K562 (cell line): ENCODE measurements around the gene HDAC7.

ENCODE experiments used
- CCNT2 ChIP-seq: IDR thresholded peaks from 2 replicates; pipeline ENCODE4 v1.6.1; 2011; ENCODE audit warnings: borderline replicate concordance, low read depth, mild to moderate bottlenecking, moderate library complexity, mixed read lengths, low read length; ENCODE audit not compliant: insufficient read length; ENCODE audit errors: extremely low read depth
- CTCF ChIP-seq, 3 experiments: IDR thresholded peaks in 2 of 3; conservative IDR thresholded peaks in 1 of 3; 2 replicates each; pipeline ENCODE4 v1.5.1; 2011 to 2012; ENCODE audit warnings: low read length in 3 of 3, mild to moderate bottlenecking in 3 of 3, control low read depth in 2 of 3, improper control_type of control experiment in 1 of 3, inconsistent platforms in 1 of 3, low read depth in 1 of 3, mixed read lengths in 1 of 3, moderate library complexity in 1 of 3; ENCODE audit not compliant: insufficient read depth in 2 of 3
- FOXM1 ChIP-seq, 2 experiments: fragments of 450-650 bp in 1 of 2; sonication (generic) in 1 of 2; formaldehyde crosslinking in 1 of 2; IDR thresholded peaks; 2 replicates each; pipeline versions ENCODE4 v1.6.1 to v1.9.0; 2017 to 2022; ENCODE audit warnings: low read depth in 2 of 2, mild to moderate bottlenecking in 2 of 2, missing genetic modification reagents in 1 of 2, moderate library complexity in 1 of 2
- MEF2A ChIP-seq: IDR thresholded peaks from 2 replicates; pipeline ENCODE4 v1.6.1; 2011; ENCODE audit warnings: low read depth, mild to moderate bottlenecking, low read length, moderate library complexity; ENCODE audit not compliant: control insufficient read depth
- NFIX ChIP-seq: fragments of 250-450 bp; sonication (Bioruptor Pico); IDR thresholded peaks from 2 replicates; pipeline ENCODE4 v1.4.0; 2020; ENCODE audit warnings: low read depth, mild to moderate bottlenecking, moderate library complexity
- PHF20 ChIP-seq: fragments of 450-650 bp; IDR thresholded peaks from 2 replicates; pipeline ENCODE4 v1.6.1; 2018; ENCODE audit not compliant: partially characterized antibody
- POLR2A ChIP-seq: fragments of 450-650 bp; conservative IDR thresholded peaks from 2 replicates; pipeline ENCODE4 v1.6.1; 2016
- POLR2AphosphoS5 ChIP-seq: IDR thresholded peaks from 2 replicates; pipeline ENCODE4 v1.6.1; 2011; ENCODE audit warnings: mild to moderate bottlenecking, low read depth, low read length, moderate library complexity; ENCODE audit not compliant: control insufficient read depth, insufficient read depth
- SMARCE1 ChIP-seq: fragments of 450-650 bp; IDR thresholded peaks from 2 replicates; pipeline ENCODE4 v1.7.1; 2016; ENCODE audit warnings: mild to moderate bottlenecking
- SMC3 ChIP-seq: conservative IDR thresholded peaks from 2 replicates; pipeline ENCODE4 v1.6.1; 2011; ENCODE audit warnings: low read depth, low read length, improper control_type of control experiment; ENCODE audit not compliant: insufficient read depth
- SP1 ChIP-seq: sonication (generic); formaldehyde crosslinking; IDR thresholded peaks from 2 replicates; pipeline ENCODE4 v1.8.1; 2022; ENCODE audit warnings: mild to moderate bottlenecking, missing genetic modification reagents
- SRSF7 ChIP-seq: fragments of 200-400 bp; formaldehyde crosslinking; optimal IDR thresholded peaks from 2 replicates; pipeline ENCODE3; 2017; ENCODE audit warnings: mild to moderate bottlenecking, low read depth, low read length
- STAT6 ChIP-seq: sonication (generic); formaldehyde crosslinking; IDR thresholded peaks from 2 replicates; pipeline ENCODE4 v1.8.1; 2023; ENCODE audit warnings: mild to moderate bottlenecking, missing genetic modification reagents
- ZBTB11 ChIP-seq, 3 experiments: fragments of 200-800 bp in 1 of 3; fragments of 250-450 bp in 1 of 3; fragments of 450-650 bp in 1 of 3; sonication (Bioruptor Pico) in 1 of 3; sonication (Bioruptor generic) in 1 of 3; formaldehyde crosslinking in 1 of 3; IDR thresholded peaks; 2 replicates each; pipeline versions ENCODE4 v1.6.1 to v1.8.0; 2016 to 2022; ENCODE audit warnings: mild to moderate bottlenecking in 2 of 3, missing genetic modification characterization in 2 of 3, missing compliant biosample characterization in 1 of 3, moderate library complexity in 1 of 3

GRCh38 chr12:47805417-47805816 lies 14.3 kb downstream of the HDAC7 start:
- TF ChIP-seq ZBTB11 (CRISPR knock-in tag; IDR thresholded peaks at IDR 0.05), result no peak
- no peak for TF ChIP-seq NFIX (CRISPR knock-in tag)
- no peak for TF ChIP-seq SMC3
- no peak for TF ChIP-seq STAT6 (CRISPR knock-in tag)
- no peak for TF ChIP-seq PHF20
- TF ChIP-seq SP1 (CRISPR knock-in tag), result no peak
- no peak for TF ChIP-seq POLR2A
- no peak for TF ChIP-seq CCNT2
- TF ChIP-seq POLR2AphosphoS5, result no peak
- TF ChIP-seq CTCF (IDR thresholded peaks at IDR 0.05 in 2 of 3, conservative IDR thresholded peaks at IDR 0.05 in 1 of 3; ENCODE audit: insufficient read depth in 2 of 3, low read depth in 1 of 3, low read length in 3 of 3), result no peak
- no peak for TF ChIP-seq SMARCE1
- TF ChIP-seq FOXM1 (IDR thresholded peaks at IDR 0.05; ENCODE audit: low read depth), result no peak
- TF ChIP-seq FOXM1 (CRISPR knock-in tag; IDR thresholded peaks at IDR 0.05; ENCODE audit: low read depth), result no peak
- no peak for TF ChIP-seq SRSF7
- no peak for TF ChIP-seq MEF2A
